ENCODE measurements around the gene TXNDC17. TPM values are rescaled to one million over a fixed set of nuclear protein-coding genes. Genes with fewer than 3 reads are reported as not detected.

TXNDC17 gene
- total and polyA plus RNA-seq, 2 of the 8 experiments (the other 6 are each of a cell fraction or from before 2014, with no cell fraction given) = 182 to 410 TPM

- H3K23me2 ChIP-seq (ENCODE audit: low read depth, low read length) = no peaks in the 10 kb centered on the region
- H2AFZ ChIP-seq (ENCODE audit: low read length) = no peak overlapping the region
- H3K9ac ChIP-seq (replicated peaks in 1 of 4; ENCODE audit: extremely low read depth in 1 of 4, low read depth in 3 of 4, low read length in 3 of 4) = no peak overlapping the region
- H3K23ac ChIP-seq (ENCODE audit: insufficient read length) = no peak overlapping the region
- H4K5ac ChIP-seq (ENCODE audit: insufficient read length, low read depth, low read length) = no peak overlapping the region
- no peak overlapping the region for H3K56ac ChIP-seq (replicated peaks; ENCODE audit: insufficient read length, low read depth, low read length)
- H3K14ac ChIP-seq (ENCODE audit: insufficient read length) = no peak overlapping the region
- H4K91ac ChIP-seq (replicated peaks; ENCODE audit: insufficient read length, low read length) = no peak overlapping the region
- no peak overlapping the region for H3K4me3 ChIP-seq (ENCODE audit: extremely low read depth in 1 of 4, insufficient read depth in 2 of 4, low read depth in 3 of 4, low read length in 4 of 4)
- H3K27me3 ChIP-seq (replicated peaks in 1 of 4; ENCODE audit: control insufficient read depth in 3 of 4, extremely low read depth in 1 of 4, insufficient read depth in 3 of 4, low read length in 3 of 4) = no peaks in the 10 kb centered on the region
- no peak overlapping the region for H2BK120ac ChIP-seq (replicated peaks; ENCODE audit: low read depth, low read length)
- H4K20me1 ChIP-seq (replicated peaks in 1 of 2; ENCODE audit: control insufficient read depth in 1 of 2, insufficient read depth in 2 of 2, low read length in 2 of 2) = peaks cover 1 to 4% of the 10 kb centered on the region in 2 experiments
- peaks cover 7 to 34% (median 29%) of the 10 kb centered on the region in 4 experiments for H3K36me3 ChIP-seq (ENCODE audit: control insufficient read depth in 2 of 4, insufficient read depth in 4 of 4, low read length in 3 of 4)
- H2BK12ac ChIP-seq (ENCODE audit: low read depth, low read length) = no peak overlapping the region
- ChIA-PET POLR2A (ENCODE audit: partially characterized antibody) (interaction anchor here (1.2 kb wide), 2 partner anchors 12 to 14 kb away, joined by 4 read pairs; no protein-coding TSS in a partner anchor), CTCF (ENCODE audit: partially characterized antibody) (interaction anchor here (0.9 kb wide), 1 partner anchor 20 kb away, joined by 3 read pairs; no protein-coding TSS in a partner anchor)
- FAIRE-seq = no peak
- H3K4me1 ChIP-seq (replicated peaks in 1 of 4; ENCODE audit: control insufficient read depth in 3 of 4, insufficient read depth in 4 of 4, low read length in 3 of 4) = no peaks in the 10 kb centered on the region
- H3K18ac ChIP-seq (ENCODE audit: extremely low read depth, low read length) = no peak overlapping the region
- no peak overlapping the region for H2AK5ac ChIP-seq (ENCODE audit: low read depth, low read length)
- H2BK15ac ChIP-seq (ENCODE audit: low read length) = no peak overlapping the region
- WGBS, 2 experiments (ENCODE audit: extremely low coverage in 1 of 2, insufficient coverage in 1 of 2, insufficient read length in 1 of 2, insufficient replicate concordance in 2 of 2, low coverage in 1 of 2, low lambda C conversion rate in 2 of 2, missing lambda C conversion rate in 1 of 2) = 96% methylated on average over 3 of the region's 3 CpGs; no CpG with 5 or more reads in 1 of the 2 experiments
- H3K27ac ChIP-seq (ENCODE audit: low read depth, low read length) = no peak overlapping the region
- no peak overlapping the region for H2BK20ac ChIP-seq (ENCODE audit: low read length)
- H3K79me2 ChIP-seq (ENCODE audit: control insufficient read depth in 1 of 2, insufficient read depth in 2 of 2, low read length in 2 of 2) = no peaks in the 10 kb centered on the region
- no peaks in the 10 kb centered on the region for H3K9me3 ChIP-seq (ENCODE audit: insufficient read depth in 2 of 2, low read depth in 1 of 2, low read length in 1 of 2)
- H4K8ac ChIP-seq (ENCODE audit: extremely low read depth, insufficient read depth, low read length) = no peak overlapping the region
- H2BK5ac ChIP-seq (ENCODE audit: low read depth, low read length) = no peak overlapping the region
- DNase-seq (ENCODE audit: low read depth in 1 of 2, low spot score in 2 of 2) = no peak
- H3K4ac ChIP-seq (replicated peaks; ENCODE audit: insufficient read length, low read depth, low read length) = no peak overlapping the region
- H3K4me2 ChIP-seq (ENCODE audit: insufficient read depth in 1 of 2, low read depth in 2 of 2, low read length in 2 of 2) = no peak overlapping the region
- H3K79me1 ChIP-seq (ENCODE audit: low read depth, low read length) = no peaks in the 10 kb centered on the region
- TF ChIP-seq, protein P1, sequence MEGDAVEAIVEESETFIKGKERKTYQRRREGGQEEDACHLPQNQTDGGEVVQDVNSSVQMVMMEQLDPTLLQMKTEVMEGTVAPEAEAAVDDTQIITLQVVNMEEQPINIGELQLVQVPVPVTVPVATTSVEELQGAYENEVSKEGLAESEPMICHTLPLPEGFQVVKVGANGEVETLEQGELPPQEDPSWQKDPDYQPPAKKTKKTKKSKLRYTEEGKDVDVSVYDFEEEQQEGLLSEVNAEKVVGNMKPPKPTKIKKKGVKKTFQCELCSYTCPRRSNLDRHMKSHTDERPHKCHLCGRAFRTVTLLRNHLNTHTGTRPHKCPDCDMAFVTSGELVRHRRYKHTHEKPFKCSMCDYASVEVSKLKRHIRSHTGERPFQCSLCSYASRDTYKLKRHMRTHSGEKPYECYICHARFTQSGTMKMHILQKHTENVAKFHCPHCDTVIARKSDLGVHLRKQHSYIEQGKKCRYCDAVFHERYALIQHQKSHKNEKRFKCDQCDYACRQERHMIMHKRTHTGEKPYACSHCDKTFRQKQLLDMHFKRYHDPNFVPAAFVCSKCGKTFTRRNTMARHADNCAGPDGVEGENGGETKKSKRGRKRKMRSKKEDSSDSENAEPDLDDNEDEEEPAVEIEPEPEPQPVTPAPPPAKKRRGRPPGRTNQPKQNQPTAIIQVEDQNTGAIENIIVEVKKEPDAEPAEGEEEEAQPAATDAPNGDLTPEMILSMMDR (IDR thresholded peaks at IDR 0.05; ENCODE audit: control extremely low read depth in 1 of 3, insufficient read depth in 1 of 3, low read depth in 1 of 3, low read length in 3 of 3) = no peak
- TF ChIP-seq USF2 (IDR thresholded peaks at IDR 0.05; ENCODE audit: low read length) (no peak), TEAD4 (IDR thresholded peaks at IDR 0.05; ENCODE audit: low read depth, low read length) (no peak), CTBP2 (IDR thresholded peaks at IDR 0.05; ENCODE audit: borderline replicate concordance, insufficient read depth, insufficient read length, low read length) (no peak)
Observed at GRCh38 chr17:6623941-6624340, 16.9 kb upstream of the TXNDC17 start.
